ENCODE data around the gene AMH. TPM values are rescaled to one million over a fixed set of nuclear protein-coding genes. Genes with fewer than 3 reads are reported as not detected.

The AMH gene
- total RNA-seq, 5 donors from 2014 or later (not counting 1 experiment from before 2014, with no cell fraction given), result 2.1 to 13.5 (median 5.3) TPM

- H3K9me3 Mint-ChIP-seq, result no peaks in the 10 kb centered on the region
- no peak for ATAC-seq (replicated peaks in 1 of 4)
- POLR2A ChIA-PET, result no interaction called here
- H3K27me3 ChIP-seq (replicated peaks in 1 of 2; ENCODE audit: control insufficient read depth in 2 of 2, extremely low read depth in 1 of 2, insufficient read depth in 2 of 2, low read length in 1 of 2), result no peaks in the 10 kb centered on the region
- no peak overlapping the region for H3K4me3 ChIP-seq (ENCODE audit: control insufficient read depth in 1 of 2, extremely low read depth in 1 of 2, low read length in 1 of 2)
- H3K4me1 Mint-ChIP-seq, result peaks cover 0 to 14% (median 6%) of the 10 kb centered on the region in 3 donors
- peaks cover 21 to 47% of the 10 kb centered on the region in 2 donors for H3K36me3 ChIP-seq (ENCODE audit: control insufficient read depth in 2 of 2, extremely low read depth in 1 of 2, insufficient read depth in 1 of 2, low read length in 1 of 2)
- H3K27ac Mint-ChIP-seq, result no peak overlapping the region
- no peaks in the 10 kb centered on the region for H3K27me3 Mint-ChIP-seq
- no peaks in the 10 kb centered on the region for H3K9me3 ChIP-seq
- peaks cover 18% of the 10 kb centered on the region for H3K36me3 Mint-ChIP-seq
- H3K27ac ChIP-seq (ENCODE audit: low read length), result no peak overlapping the region
- peaks cover 0 to 19% of the 10 kb centered on the region in 2 experiments for H3K4me1 ChIP-seq (ENCODE audit: control insufficient read depth in 1 of 2, extremely low read depth in 1 of 2, insufficient read depth in 2 of 2, low read length in 2 of 2)
- DNase-seq, result no peak
- WGBS (ENCODE audit: insufficient coverage), result 90% methylated on average over 32 of the region's 45 CpGs
- CTCF ChIA-PET, result interaction anchor here in 1 of 2 donors (1.0 kb wide), 1 partner anchor 346 kb away, joined by 3 read pairs; no protein-coding TSS in a partner anchor
- H3K4me3 Mint-ChIP-seq, result no peak overlapping the region
Measured at GRCh38 chr19:2229103-2230032, 19.8 kb upstream of the AMH start.

- Mint-ChIP-seq H3K4me1 (peaks cover 1 to 21% (median 9%) of the 10 kb centered on the region in 3 donors), H3K9me3 (no peaks in the 10 kb centered on the region), H3K27ac (no peak overlapping the region), H3K27me3 (no peaks in the 10 kb centered on the region), H3K36me3 (peaks cover 15% of the 10 kb centered on the region), H3K4me3 (no peak overlapping the region)
- H3K27me3 ChIP-seq (replicated peaks in 1 of 2; ENCODE audit: control insufficient read depth in 2 of 2, extremely low read depth in 1 of 2, insufficient read depth in 2 of 2, low read length in 1 of 2), result no peaks in the 10 kb centered on the region
- H3K9me3 ChIP-seq, result no peaks in the 10 kb centered on the region
- WGBS (ENCODE audit: insufficient coverage), result 95% methylated on average over 38 of the region's 43 CpGs
- H3K27ac ChIP-seq (ENCODE audit: low read length), result no peak overlapping the region
- H3K4me3 ChIP-seq (ENCODE audit: control insufficient read depth in 1 of 2, extremely low read depth in 1 of 2, low read length in 1 of 2), result no peak overlapping the region
- no peak for ATAC-seq (replicated peaks in 1 of 4)
- peaks cover 0 to 26% of the 10 kb centered on the region in 2 experiments for H3K4me1 ChIP-seq (ENCODE audit: control insufficient read depth in 1 of 2, extremely low read depth in 1 of 2, insufficient read depth in 2 of 2, low read length in 2 of 2)
- peaks cover 21 to 41% of the 10 kb centered on the region in 2 donors for H3K36me3 ChIP-seq (ENCODE audit: control insufficient read depth in 2 of 2, extremely low read depth in 1 of 2, insufficient read depth in 1 of 2, low read length in 1 of 2)
- CTCF ChIA-PET, result interaction anchor here in 1 of 2 donors (1.0 kb wide), 1 partner anchor 345 kb away, joined by 3 read pairs; no protein-coding TSS in a partner anchor
- no peak for DNase-seq
- POLR2A ChIA-PET, result no interaction called here
Measured at GRCh38 chr19:2230033-2230531, 19.0 kb upstream of the AMH start.

GRCh38 chr19:2230807-2231533 lies 18.2 kb upstream of the AMH start:
- ChIA-PET CTCF (interaction anchor here in 1 of 2 donors (0.6 kb wide), 1 partner anchor 439 kb away, joined by 4 read pairs; no protein-coding TSS in a partner anchor), POLR2A (no interaction called here)
- Histone ChIP-seq H3K36me3 (ENCODE audit: control insufficient read depth in 2 of 2, extremely low read depth in 1 of 2, insufficient read depth in 1 of 2, low read length in 1 of 2) (peaks cover 18 to 32% of the 10 kb centered on the region in 2 donors), H3K4me3 (ENCODE audit: control insufficient read depth in 1 of 2, extremely low read depth in 1 of 2, low read length in 1 of 2) (no peak overlapping the region), H3K9me3 (no peaks in the 10 kb centered on the region), H3K4me1 (ENCODE audit: control insufficient read depth in 1 of 2, extremely low read depth in 1 of 2, insufficient read depth in 2 of 2, low read length in 2 of 2) (peaks cover 0 to 32% of the 10 kb centered on the region in 2 experiments), H3K27me3 (replicated peaks in 1 of 2; ENCODE audit: control insufficient read depth in 2 of 2, extremely low read depth in 1 of 2, insufficient read depth in 2 of 2, low read length in 1 of 2) (no peaks in the 10 kb centered on the region), H3K27ac (ENCODE audit: low read length) (no peak overlapping the region)
- WGBS (ENCODE audit: insufficient coverage), result 93% methylated on average over 5 of the region's 12 CpGs
- ATAC-seq (replicated peaks in 1 of 4), result no peak
- Mint-ChIP-seq H3K27ac (no peak overlapping the region), H3K36me3 (peaks cover 11% of the 10 kb centered on the region), H3K9me3 (no peaks in the 10 kb centered on the region), H3K4me1 (peaks cover 6 to 26% (median 12%) of the 10 kb centered on the region in 3 donors), H3K4me3 (no peak overlapping the region), H3K27me3 (no peaks in the 10 kb centered on the region)
- no peak for DNase-seq

- no peak overlapping the region for H3K4me3 Mint-ChIP-seq
- H3K9me3 ChIP-seq, result no peaks in the 10 kb centered on the region
- CTCF ChIA-PET, result interaction anchor here in 1 of 2 donors (0.6 kb wide), 1 partner anchor 439 kb away, joined by 4 read pairs; no protein-coding TSS in a partner anchor
- peaks cover 12 to 31% (median 14%) of the 10 kb centered on the region in 3 donors for H3K4me1 Mint-ChIP-seq
- H3K36me3 Mint-ChIP-seq, result peaks cover 12% of the 10 kb centered on the region
- DNase-seq, result no peak
- H3K27me3 ChIP-seq (replicated peaks in 1 of 2; ENCODE audit: control insufficient read depth in 2 of 2, extremely low read depth in 1 of 2, insufficient read depth in 2 of 2, low read length in 1 of 2), result no peaks in the 10 kb centered on the region
- no peak overlapping the region for H3K27ac Mint-ChIP-seq
- H3K36me3 ChIP-seq (ENCODE audit: control insufficient read depth in 2 of 2, extremely low read depth in 1 of 2, insufficient read depth in 1 of 2, low read length in 1 of 2), result peaks cover 18 to 27% of the 10 kb centered on the region in 2 donors
- no peak overlapping the region for H3K27ac ChIP-seq (ENCODE audit: low read length)
- WGBS (ENCODE audit: insufficient coverage), result 86% methylated on average over 13 of the region's 21 CpGs
- no peaks in the 10 kb centered on the region for H3K27me3 Mint-ChIP-seq
- no peak for ATAC-seq (replicated peaks in 1 of 4)
- peaks cover 0 to 32% of the 10 kb centered on the region in 2 experiments for H3K4me1 ChIP-seq (ENCODE audit: control insufficient read depth in 1 of 2, extremely low read depth in 1 of 2, insufficient read depth in 2 of 2, low read length in 2 of 2)
- POLR2A ChIA-PET, result no interaction called here
- no peaks in the 10 kb centered on the region for H3K9me3 Mint-ChIP-seq
- no peak overlapping the region for H3K4me3 ChIP-seq (ENCODE audit: control insufficient read depth in 1 of 2, extremely low read depth in 1 of 2, low read length in 1 of 2)
Measured at GRCh38 chr19:2231621-2232221, 17.4 kb upstream of the AMH start.

- Histone ChIP-seq H3K27me3 (replicated peaks in 1 of 2; ENCODE audit: control insufficient read depth in 2 of 2, extremely low read depth in 1 of 2, insufficient read depth in 2 of 2, low read length in 1 of 2) (no peaks in the 10 kb centered on the region), H3K27ac (ENCODE audit: low read length) (no peak overlapping the region), H3K9me3 (no peaks in the 10 kb centered on the region), H3K36me3 (ENCODE audit: control insufficient read depth in 2 of 2, extremely low read depth in 1 of 2, insufficient read depth in 1 of 2, low read length in 1 of 2) (peaks cover 18 to 24% of the 10 kb centered on the region in 2 donors), H3K4me3 (ENCODE audit: control insufficient read depth in 1 of 2, extremely low read depth in 1 of 2, low read length in 1 of 2) (no peak overlapping the region), H3K4me1 (ENCODE audit: control insufficient read depth in 1 of 2, extremely low read depth in 1 of 2, insufficient read depth in 2 of 2, low read length in 2 of 2) (peaks cover under 1 to 39% of the 10 kb centered on the region in 2 experiments)
- H3K4me1 Mint-ChIP-seq, result peaks cover 16 to 34% (median 17%) of the 10 kb centered on the region in 3 donors
- no peaks in the 10 kb centered on the region for H3K9me3 Mint-ChIP-seq
- H3K36me3 Mint-ChIP-seq, result peaks cover 10% of the 10 kb centered on the region
- ChIA-PET POLR2A (no interaction called here), CTCF (no interaction called here)
- H3K27ac Mint-ChIP-seq, result no peak overlapping the region
- no peak overlapping the region for H3K4me3 Mint-ChIP-seq
- 97% methylated on average over 21 of the region's 30 CpGs for WGBS (ENCODE audit: insufficient coverage)
- DNase-seq (no peak), ATAC-seq (replicated peaks in 1 of 4) (no peak)
- H3K27me3 Mint-ChIP-seq, result no peaks in the 10 kb centered on the region
Measured at GRCh38 chr19:2232286-2233151, 16.6 kb upstream of the AMH start.
